HL-60 (cell line): ENCODE measurements around the gene NOXRED1.

Source experiments
- GABPA ChIP-seq: IDR thresholded peaks from 2 replicates; pipeline ENCODE4 v1.6.1; 2012; ENCODE audit warnings: low read depth
- TF ChIP-seq, protein P1 (sequence below): IDR thresholded peaks from one replicate; pipeline ENCODE4 v1.5.1; 2011; ENCODE audit warnings: low read length, control low read depth, inconsistent platforms; ENCODE audit not compliant: insufficient read depth

DNA sequence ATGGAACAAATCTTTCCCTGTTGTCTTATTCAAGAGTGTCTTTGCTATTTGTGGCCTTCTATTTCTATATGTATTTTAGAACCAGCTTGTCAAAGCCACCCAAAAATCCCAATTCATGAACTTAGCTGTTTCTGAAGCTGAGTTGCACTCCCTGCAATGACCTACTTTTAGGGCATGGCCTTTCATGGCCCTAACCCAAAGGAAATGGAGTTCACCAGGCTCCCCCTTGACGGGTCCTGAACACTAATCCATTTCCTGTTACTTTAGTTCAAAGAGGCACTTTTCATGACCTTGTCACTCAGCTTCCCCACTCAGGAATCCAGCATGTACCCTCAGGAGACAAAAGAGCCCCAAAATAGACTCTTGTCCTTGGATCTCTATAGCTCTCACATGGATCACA lies 54.0 kb downstream of the NOXRED1 start:
- TF ChIP-seq GABPA, result no peak
- TF ChIP-seq, protein P1, sequence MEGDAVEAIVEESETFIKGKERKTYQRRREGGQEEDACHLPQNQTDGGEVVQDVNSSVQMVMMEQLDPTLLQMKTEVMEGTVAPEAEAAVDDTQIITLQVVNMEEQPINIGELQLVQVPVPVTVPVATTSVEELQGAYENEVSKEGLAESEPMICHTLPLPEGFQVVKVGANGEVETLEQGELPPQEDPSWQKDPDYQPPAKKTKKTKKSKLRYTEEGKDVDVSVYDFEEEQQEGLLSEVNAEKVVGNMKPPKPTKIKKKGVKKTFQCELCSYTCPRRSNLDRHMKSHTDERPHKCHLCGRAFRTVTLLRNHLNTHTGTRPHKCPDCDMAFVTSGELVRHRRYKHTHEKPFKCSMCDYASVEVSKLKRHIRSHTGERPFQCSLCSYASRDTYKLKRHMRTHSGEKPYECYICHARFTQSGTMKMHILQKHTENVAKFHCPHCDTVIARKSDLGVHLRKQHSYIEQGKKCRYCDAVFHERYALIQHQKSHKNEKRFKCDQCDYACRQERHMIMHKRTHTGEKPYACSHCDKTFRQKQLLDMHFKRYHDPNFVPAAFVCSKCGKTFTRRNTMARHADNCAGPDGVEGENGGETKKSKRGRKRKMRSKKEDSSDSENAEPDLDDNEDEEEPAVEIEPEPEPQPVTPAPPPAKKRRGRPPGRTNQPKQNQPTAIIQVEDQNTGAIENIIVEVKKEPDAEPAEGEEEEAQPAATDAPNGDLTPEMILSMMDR, result no peak
